ENCODE data around the gene DEFB131A.
"Not testable (repeated sequence)": the region's sequence is repeated elsewhere in the genome, so short reads cannot be mapped to it uniquely, and the experiment has no call there.

DNA sequence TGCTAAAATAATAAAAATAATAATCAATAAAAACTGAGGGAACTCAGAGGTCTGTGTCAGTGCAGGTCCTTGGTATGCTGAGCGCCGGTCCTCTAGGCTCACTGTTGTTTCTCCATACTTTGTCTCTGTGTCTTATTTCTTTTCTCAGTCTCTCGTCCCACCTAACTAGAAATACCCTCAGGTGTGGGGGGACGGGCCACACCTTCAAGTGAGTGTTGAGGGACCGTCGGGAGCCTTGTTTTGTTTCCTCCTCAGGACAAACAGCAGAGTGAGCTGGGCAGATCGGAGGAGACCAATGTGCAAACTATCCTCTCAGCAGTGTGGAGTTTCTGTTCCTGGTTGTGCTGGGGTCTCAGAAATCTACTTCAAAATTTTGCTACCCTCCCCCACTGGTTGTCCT is 46.3 kb downstream of the DEFB131A start:
- not testable (repeated sequence) for TF ChIP-seq CTCF (IDR thresholded peaks at IDR 0.05 in 4 of 5, conservative IDR thresholded peaks at IDR 0.05 in 1 of 5); POLR2A (IDR thresholded peaks at IDR 0.05)
